ENCODE measurements around the gene PRKD2. TPM values are rescaled to one million over a fixed set of nuclear protein-coding genes. Genes with fewer than 3 reads are reported as not detected.
A peak's percentile ranks its signal among the peaks of the same experiment; 100 is the strongest.
"Not testable (repeated sequence)": the region's sequence is repeated elsewhere in the genome, so short reads cannot be mapped to it uniquely, and the experiment has no call there.

The PRKD2 gene
- total RNA-seq = 10 to 100 TPM; 57.0 to 88.8 (median 64.0) TPM

DNA sequence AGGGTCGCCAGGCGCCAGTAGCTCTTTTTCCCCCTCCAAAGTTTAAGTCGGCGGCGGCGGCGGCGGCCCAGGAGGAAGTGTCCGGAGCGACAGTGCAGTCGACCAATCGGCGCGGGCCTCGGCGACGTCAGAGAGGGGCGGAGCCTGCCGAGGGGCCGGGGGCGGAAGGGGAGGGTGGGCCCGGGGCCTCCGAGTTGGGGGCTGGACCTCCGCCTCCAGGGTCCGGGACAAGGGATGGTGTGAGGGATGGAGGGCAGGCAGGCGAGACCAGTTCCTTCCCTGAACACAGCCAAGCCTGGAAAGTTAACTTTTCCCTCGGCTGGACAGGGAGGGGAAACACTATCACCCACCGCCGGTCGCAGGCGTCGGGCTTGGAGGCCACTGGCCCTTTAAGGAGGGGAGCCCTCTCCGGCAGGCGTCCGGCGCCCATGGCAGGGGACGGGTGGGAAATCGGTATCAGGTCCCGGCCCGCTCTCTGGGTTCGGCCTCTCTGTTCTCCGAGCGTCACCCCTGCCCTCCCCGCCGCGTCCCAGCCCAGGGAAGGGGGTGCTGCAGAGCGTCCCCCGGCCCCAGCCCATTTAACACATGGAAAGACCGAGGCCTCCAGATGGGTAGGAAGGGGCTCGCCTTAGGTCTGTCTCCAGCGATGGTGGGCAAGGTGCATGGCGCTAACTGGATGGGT is at the start of gene PRKD2:
Gene PRKD2 (minus strand): TSS at position 81 of the 682 bp plus-strand sequence. CDS start 744 bp downstream, outside the sequence.
- Histone ChIP-seq H3K36me3 (peaks cover 0 to 26% (median 0%) of the 10 kb centered on the region in 3 donors), H3K9me3 (no peaks in the 10 kb centered on the region), H3K4me3 (peak within 1 kb of the TSS; percentile 70 to 92 (median 86)), H3K27ac (peak within 1 kb of the TSS; percentile 91 to 95 (median 93)), H3K4me1 (peaks cover 0 to 36% (median 30%) of the 10 kb centered on the region in 4 donors), H3K27me3 (no peaks in the 10 kb centered on the region)
- DNase-seq = peak; percentile 92 to 96 (median 94)
- TF ChIP-seq CTCF (IDR thresholded peaks at IDR 0.05) (no peak), POLR2A (IDR thresholded peaks at IDR 0.05) (no peak)

DNA sequence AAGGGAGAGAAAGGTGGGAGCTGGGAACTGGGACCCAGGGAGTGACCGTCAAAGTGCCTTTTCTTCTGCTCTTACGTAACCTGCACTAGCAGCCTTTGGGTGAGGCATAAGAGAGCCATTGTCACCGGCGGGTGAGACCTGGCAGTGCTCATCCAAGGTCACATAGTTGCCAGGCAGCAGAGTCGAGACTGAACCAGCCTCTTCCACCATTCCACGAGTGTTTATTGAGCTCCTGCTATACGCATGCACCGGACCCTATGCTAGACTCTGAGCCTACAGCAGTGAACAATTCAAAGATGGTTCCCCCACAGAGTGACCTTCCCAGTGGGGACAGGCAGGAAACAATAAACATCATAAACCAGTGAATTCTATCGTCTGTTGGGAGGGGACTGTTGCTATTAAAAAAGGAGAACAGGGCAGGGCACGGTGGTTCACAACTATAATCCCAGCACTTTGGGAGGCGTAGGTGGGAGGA is 47.9 kb upstream of the PRKD2 start:
- H3K27me3 ChIP-seq = no peaks in the 10 kb centered on the region
- H3K4me1 ChIP-seq = peaks cover 0 to 5% (median 0%) of the 10 kb centered on the region in 4 donors
- TF ChIP-seq CTCF (IDR thresholded peaks at IDR 0.05) = no peak
- TF ChIP-seq POLR2A (IDR thresholded peaks at IDR 0.05) = no peak
- peak overlapping the region in 3 of 4 donors; percentile 56 to 94 (median 83) for H3K27ac ChIP-seq
- DNase-seq = peak in 2 of 3 donors; percentile 77 to 83
- H3K9me3 ChIP-seq = no peaks in the 10 kb centered on the region
- H3K36me3 ChIP-seq = no peaks in the 10 kb centered on the region
- no peak overlapping the region for H3K4me3 ChIP-seq

DNA sequence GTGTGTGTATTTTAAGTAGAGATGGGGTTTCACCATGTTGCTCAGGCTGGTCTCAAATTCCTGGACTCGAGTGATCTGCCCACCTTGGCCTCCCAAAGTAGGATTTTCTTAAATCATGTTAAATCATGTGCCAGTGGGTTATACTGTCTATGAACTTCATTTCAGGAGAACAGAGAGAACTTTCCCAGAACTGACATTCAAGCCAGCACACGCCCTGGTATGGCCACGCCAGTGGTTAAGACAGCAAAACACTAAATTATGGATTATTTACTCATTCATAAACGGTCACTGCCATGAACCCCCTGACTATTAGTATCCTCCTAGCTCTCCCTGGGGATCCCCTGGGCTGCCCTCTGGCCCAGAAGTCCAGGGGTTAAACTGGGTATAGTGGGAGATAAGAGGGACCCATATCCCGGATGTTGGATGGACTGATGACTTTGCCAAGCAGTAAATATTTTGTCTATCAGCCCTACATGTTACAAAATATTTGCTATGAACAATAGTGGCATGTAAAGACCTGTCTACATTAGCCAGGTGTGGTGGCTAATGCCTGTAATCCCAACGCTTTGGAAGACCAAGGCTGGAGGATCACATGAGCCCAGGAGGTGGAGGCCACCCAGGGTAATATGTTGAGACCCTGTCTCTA is 45.5 kb upstream of the PRKD2 start:
- TF ChIP-seq CTCF (IDR thresholded peaks at IDR 0.05) = no peak
- TF ChIP-seq POLR2A (IDR thresholded peaks at IDR 0.05) = no peak
- Histone ChIP-seq H3K4me1 (peaks cover 0 to 5% (median 0%) of the 10 kb centered on the region in 4 donors), H3K4me3 (no peak overlapping the region), H3K9me3 (no peaks in the 10 kb centered on the region), H3K27ac (no peak overlapping the region), H3K27me3 (no peaks in the 10 kb centered on the region), H3K36me3 (no peaks in the 10 kb centered on the region)
- DNase-seq = no peak

- no peak for DNase-seq
- no peak overlapping the region for H3K4me3 ChIP-seq
- H3K27me3 ChIP-seq = no peaks in the 10 kb centered on the region
- H3K36me3 ChIP-seq = peaks cover 0 to 4% (median 0%) of the 10 kb centered on the region in 3 donors
- H3K9me3 ChIP-seq = no peaks in the 10 kb centered on the region
- H3K27ac ChIP-seq = no peak overlapping the region
- TF ChIP-seq POLR2A (IDR thresholded peaks at IDR 0.05) = no peak
- no peak for TF ChIP-seq CTCF (IDR thresholded peaks at IDR 0.05)
- peaks cover 0 to 5% (median 0%) of the 10 kb centered on the region in 4 donors for H3K4me1 ChIP-seq
These were observed 44.5 kb upstream of the PRKD2 start for GRCh38 chr19:46761418-46761831.

DNA sequence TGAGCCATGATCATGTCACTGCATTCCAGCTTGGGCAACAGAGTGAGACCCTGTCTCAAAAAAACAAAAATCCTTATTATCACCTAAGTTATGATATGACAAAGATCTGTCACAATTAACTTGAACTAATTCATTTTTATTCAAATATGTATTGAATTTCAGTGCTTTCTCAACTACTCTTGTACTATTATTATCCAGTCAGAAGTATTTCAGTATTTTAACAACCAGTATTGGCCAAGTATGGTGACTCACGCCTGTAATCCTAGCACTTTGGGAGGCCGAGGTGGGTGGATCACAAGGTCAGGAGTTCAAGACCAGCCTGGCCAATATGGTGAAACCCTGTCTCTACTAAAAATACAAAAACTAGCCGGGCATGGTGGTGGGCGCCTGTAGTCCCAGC is 44.0 kb upstream of the PRKD2 start:
- H3K4me1 ChIP-seq, DNase-seq, H3K36me3 ChIP-seq, H3K4me3 ChIP-seq, H3K9me3 ChIP-seq, H3K27me3 ChIP-seq: not testable (repeated sequence)
- H3K27ac ChIP-seq = peak overlapping the region in 1 of 4 donors; percentile 12

DNA sequence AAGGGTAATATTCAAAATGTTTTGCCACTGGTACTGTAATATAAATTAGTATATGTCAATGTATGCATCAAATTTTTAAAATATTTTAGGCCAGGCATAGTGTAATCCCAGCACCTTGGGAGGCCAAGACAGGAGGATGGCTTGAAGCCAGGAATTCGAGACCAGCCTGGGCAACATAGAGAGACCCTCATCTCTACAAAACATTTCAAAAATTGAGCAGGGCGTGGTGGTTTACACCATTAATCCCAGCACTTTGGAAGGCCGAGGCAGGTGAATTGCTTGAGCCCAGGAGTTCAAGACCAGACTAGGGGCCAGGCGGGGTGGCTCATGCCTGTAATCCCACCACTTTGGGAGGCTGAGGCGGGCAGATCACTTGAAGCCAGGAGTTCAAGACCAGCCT is 43.4 kb upstream of the PRKD2 start:
- Histone ChIP-seq H3K36me3 (peaks cover 0 to 14% (median 0%) of the 10 kb centered on the region in 3 donors), H3K27me3 (no peaks in the 10 kb centered on the region), H3K4me1 (peaks cover 0 to 8% (median 0%) of the 10 kb centered on the region in 4 donors), H3K4me3 (no peak overlapping the region), H3K9me3 (no peaks in the 10 kb centered on the region), H3K27ac (peak overlapping the region in 1 of 4 donors; percentile 12)
- no peak for DNase-seq
- TF ChIP-seq POLR2A (IDR thresholded peaks at IDR 0.05) (no peak), CTCF (IDR thresholded peaks at IDR 0.05) (no peak)

Measured in Peyer's patch (tissue), 4 donors.